ENCODE data around the gene KCNMB2.

The KCNMB2 gene

DNA sequence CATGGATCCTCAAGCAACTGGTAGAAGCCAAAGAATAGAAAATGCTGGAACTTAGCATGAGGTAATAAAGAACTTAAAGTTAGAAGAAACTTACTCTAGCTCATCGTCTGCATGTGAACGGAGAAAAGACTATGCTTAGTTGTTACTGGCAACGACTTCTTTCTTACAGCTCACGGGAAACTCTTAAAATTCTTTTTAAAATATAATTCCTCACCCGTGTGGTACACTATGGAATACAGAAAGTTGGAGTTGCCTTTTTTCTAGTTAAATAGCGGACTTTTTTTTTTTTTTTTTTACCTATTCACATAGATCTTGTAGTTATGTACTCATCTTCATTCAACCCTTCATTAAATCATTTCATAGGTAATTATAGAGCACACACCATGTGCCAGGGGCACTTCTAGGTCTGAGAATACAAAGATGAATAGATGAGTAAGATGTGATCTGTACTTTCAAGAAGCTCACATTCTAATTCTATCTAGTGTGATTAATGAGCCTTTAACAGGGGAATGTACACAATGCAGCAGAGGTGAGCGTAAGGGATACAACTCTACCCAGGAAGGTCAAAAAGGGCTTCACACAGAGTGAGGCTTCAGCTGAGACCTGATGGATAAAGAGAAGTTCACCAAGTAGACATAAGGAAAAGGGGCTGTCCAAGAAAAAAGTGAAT is 18.4 kb upstream of the KCNMB2 start:
- no peak overlapping the region for H3K4me3 Mint-ChIP-seq
- H3K9me3 Mint-ChIP-seq: no peaks in the 10 kb centered on the region
- peaks cover 31% of the 10 kb centered on the region for H3K4me1 Mint-ChIP-seq
- peak overlapping the region; percentile 61 to 89 (median 89) for H3K27ac Mint-ChIP-seq
- no peak for TF ChIP-seq CTCF (IDR thresholded peaks at IDR 0.05; ENCODE audit: unreplicated experiment in 3 of 3)
- H3K27me3 Mint-ChIP-seq (ENCODE audit: low read depth): no peaks in the 10 kb centered on the region
- no peaks in the 10 kb centered on the region for H3K36me3 Mint-ChIP-seq (ENCODE audit: low read depth)

- peaks cover 21% of the 10 kb centered on the region for H3K4me1 Mint-ChIP-seq
- peak overlapping the region in 2 of 3 experiments; percentile 9 to 23 for H3K27ac Mint-ChIP-seq
- no peak overlapping the region for H3K4me3 Mint-ChIP-seq
- H3K36me3 Mint-ChIP-seq (ENCODE audit: low read depth): no peaks in the 10 kb centered on the region
- no peaks in the 10 kb centered on the region for H3K9me3 Mint-ChIP-seq
- no peak for TF ChIP-seq CTCF (IDR thresholded peaks at IDR 0.05; ENCODE audit: unreplicated experiment in 3 of 3)
- no peaks in the 10 kb centered on the region for H3K27me3 Mint-ChIP-seq (ENCODE audit: low read depth)
These were observed 17.4 kb upstream of the KCNMB2 start for GRCh38 chr3:178518660-178519396.

DNA sequence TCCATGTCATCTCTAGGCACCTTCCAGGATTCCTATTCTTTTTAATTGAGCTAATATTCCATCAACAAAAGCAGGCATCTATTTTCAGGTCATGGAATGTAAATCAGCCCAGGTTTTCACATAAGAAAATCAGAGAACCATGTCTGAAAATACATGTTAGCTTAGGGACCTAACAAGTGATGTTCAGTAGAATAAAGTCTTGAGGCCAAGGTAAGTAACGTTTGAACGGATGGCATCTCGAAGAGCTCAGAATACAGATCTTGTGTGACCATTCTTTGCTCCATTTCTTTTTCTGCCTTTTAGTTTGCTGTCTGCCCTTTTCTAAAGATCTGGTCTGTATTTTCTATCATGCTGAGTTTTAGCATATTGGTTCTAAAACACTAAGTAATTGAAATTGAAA is 16.5 kb upstream of the KCNMB2 start:
- no peaks in the 10 kb centered on the region for H3K36me3 Mint-ChIP-seq (ENCODE audit: low read depth)
- peaks cover 13% of the 10 kb centered on the region for H3K4me1 Mint-ChIP-seq
- no peak overlapping the region for H3K4me3 Mint-ChIP-seq
- H3K9me3 Mint-ChIP-seq: no peaks in the 10 kb centered on the region
- no peak overlapping the region for H3K27ac Mint-ChIP-seq
- TF ChIP-seq CTCF (IDR thresholded peaks at IDR 0.05; ENCODE audit: unreplicated experiment in 3 of 3): no peak
- no peaks in the 10 kb centered on the region for H3K27me3 Mint-ChIP-seq (ENCODE audit: low read depth)

DNA sequence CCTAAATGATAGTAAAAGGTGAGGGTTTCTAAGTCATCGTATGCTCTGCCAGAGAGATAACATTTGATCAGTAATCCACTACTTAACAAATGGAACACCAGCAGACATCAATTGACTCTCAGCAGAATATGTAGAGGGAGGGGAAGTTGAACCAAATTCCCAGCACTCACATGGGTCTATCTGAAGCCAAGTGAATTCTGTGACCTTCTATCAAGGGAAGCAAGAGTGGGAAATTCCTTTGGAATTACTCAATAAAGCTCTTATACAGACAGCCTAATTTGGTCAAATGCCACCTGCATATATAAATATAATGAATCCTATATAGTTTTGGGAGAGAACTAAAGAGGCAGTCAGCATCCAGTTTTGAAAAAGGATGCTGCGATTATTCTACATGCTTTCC is 15.8 kb upstream of the KCNMB2 start:
- H3K4me1 Mint-ChIP-seq: peaks cover 16% of the 10 kb centered on the region

GRCh38 chr3:178522200-178523052 is 13.8 kb upstream of the KCNMB2 start:
- no peaks in the 10 kb centered on the region for H3K9me3 Mint-ChIP-seq
- no peaks in the 10 kb centered on the region for H3K27me3 Mint-ChIP-seq (ENCODE audit: low read depth)
- H3K4me3 Mint-ChIP-seq: no peak overlapping the region
- peaks cover 15% of the 10 kb centered on the region for H3K4me1 Mint-ChIP-seq
- no peaks in the 10 kb centered on the region for H3K36me3 Mint-ChIP-seq (ENCODE audit: low read depth)
- TF ChIP-seq CTCF (IDR thresholded peaks at IDR 0.05; ENCODE audit: unreplicated experiment in 3 of 3): no peak
- peak overlapping the region in 1 of 3 experiments; percentile 3 for H3K27ac Mint-ChIP-seq

More for the DNA sequence above, 15.8 kb upstream of the KCNMB2 start:
- H3K9me3 Mint-ChIP-seq: no peaks in the 10 kb centered on the region
- H3K36me3 Mint-ChIP-seq (ENCODE audit: low read depth): no peaks in the 10 kb centered on the region
- no peak for TF ChIP-seq CTCF (IDR thresholded peaks at IDR 0.05; ENCODE audit: unreplicated experiment in 3 of 3)
- H3K27ac Mint-ChIP-seq: no peak overlapping the region
- no peaks in the 10 kb centered on the region for H3K27me3 Mint-ChIP-seq (ENCODE audit: low read depth)
- no peak overlapping the region for H3K4me3 Mint-ChIP-seq
